ENCODE data around the gene RNF39. TPM values are rescaled to one million over a fixed set of nuclear protein-coding genes. Genes with fewer than 3 reads are reported as not detected.
"Not testable (repeated sequence)": the region's sequence is repeated elsewhere in the genome, so short reads cannot be mapped to it uniquely, and the experiment has no call there.

RNF39 gene
- total RNA-seq, 4 donors from 2014 or later, result not detected

DNA sequence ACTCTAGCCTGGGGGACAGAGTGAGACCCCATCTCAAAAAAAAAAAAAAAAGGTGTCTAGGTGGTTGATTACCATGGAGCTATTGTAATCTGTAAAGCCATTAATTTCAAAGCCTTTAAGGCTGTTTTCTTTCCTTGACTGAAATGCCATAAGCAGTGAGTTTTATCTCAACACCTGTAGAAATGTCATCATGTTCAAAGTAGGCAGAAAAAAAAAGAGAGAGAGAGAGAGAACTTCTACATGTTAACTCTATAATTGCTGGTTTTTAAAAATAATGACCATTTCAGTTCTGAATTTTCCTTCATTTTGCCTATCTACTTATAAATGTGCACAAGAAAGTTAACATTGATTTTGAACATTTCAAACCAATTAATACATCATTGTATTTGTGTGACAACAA is 44.2 kb downstream of the RNF39 start:
- H3K27ac ChIP-seq, result no peak overlapping the region
- peaks cover 0 to 4% of the 10 kb centered on the region in 2 donors for H3K36me3 ChIP-seq
- no peak for TF ChIP-seq POLR2A (IDR thresholded peaks at IDR 0.05)
- TF ChIP-seq, protein P1, sequence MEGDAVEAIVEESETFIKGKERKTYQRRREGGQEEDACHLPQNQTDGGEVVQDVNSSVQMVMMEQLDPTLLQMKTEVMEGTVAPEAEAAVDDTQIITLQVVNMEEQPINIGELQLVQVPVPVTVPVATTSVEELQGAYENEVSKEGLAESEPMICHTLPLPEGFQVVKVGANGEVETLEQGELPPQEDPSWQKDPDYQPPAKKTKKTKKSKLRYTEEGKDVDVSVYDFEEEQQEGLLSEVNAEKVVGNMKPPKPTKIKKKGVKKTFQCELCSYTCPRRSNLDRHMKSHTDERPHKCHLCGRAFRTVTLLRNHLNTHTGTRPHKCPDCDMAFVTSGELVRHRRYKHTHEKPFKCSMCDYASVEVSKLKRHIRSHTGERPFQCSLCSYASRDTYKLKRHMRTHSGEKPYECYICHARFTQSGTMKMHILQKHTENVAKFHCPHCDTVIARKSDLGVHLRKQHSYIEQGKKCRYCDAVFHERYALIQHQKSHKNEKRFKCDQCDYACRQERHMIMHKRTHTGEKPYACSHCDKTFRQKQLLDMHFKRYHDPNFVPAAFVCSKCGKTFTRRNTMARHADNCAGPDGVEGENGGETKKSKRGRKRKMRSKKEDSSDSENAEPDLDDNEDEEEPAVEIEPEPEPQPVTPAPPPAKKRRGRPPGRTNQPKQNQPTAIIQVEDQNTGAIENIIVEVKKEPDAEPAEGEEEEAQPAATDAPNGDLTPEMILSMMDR (IDR thresholded peaks at IDR 0.05 in 4 of 5, conservative IDR thresholded peaks at IDR 0.05 in 1 of 5), result no peak
- no peak overlapping the region for H3K4me3 ChIP-seq
- intact Hi-C loops (cut with DNase I; ENCODE audit: low total_unique reads) (no loop called here), in situ Hi-C loops (cut with MboI; ENCODE audit: low sequenced_read_pairs in 4 of 4) (no loop called here)
- H3K4me1 ChIP-seq, result no peaks in the 10 kb centered on the region
- H3K27me3 ChIP-seq, result no peaks in the 10 kb centered on the region
- no peaks in the 10 kb centered on the region for H3K9me3 ChIP-seq
- ATAC-seq (no peak), DNase-seq (no peak)

DNA sequence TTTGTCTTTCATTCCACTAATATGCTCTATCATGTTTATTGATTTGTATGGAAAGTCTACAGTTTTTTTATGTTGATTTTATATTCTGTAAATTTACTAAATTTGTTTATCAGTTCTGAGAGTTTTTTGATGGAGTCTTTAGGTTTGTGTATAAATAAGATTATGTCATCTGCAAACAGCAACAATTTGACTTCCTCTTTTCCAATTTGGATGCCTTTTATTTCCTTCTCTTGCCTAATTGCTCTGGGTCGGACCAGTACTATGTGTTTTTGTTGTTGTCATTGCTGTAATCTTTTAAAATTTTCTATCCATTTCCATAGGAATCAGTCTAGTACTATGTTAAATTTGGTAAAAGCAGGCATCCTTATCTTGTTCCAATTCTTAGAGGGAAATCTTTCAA is 46.0 kb downstream of the RNF39 start:
- ATAC-seq, result no peak
- no peak overlapping the region for H3K4me3 ChIP-seq
- intact Hi-C loops (cut with DNase I; ENCODE audit: low total_unique reads), result no loop called here
- no peak for DNase-seq
- no peaks in the 10 kb centered on the region for H3K4me1 ChIP-seq
- in situ Hi-C loops (cut with MboI; ENCODE audit: low sequenced_read_pairs in 4 of 4), result no loop called here
- peaks cover 0 to 4% of the 10 kb centered on the region in 2 donors for H3K36me3 ChIP-seq
- H3K27me3 ChIP-seq, result no peaks in the 10 kb centered on the region
- TF ChIP-seq, protein P1 (IDR thresholded peaks at IDR 0.05 in 4 of 5, conservative IDR thresholded peaks at IDR 0.05 in 1 of 5), result no peak
- TF ChIP-seq POLR2A (IDR thresholded peaks at IDR 0.05), result no peak
- H3K9me3 ChIP-seq, result no peaks in the 10 kb centered on the region
- H3K27ac ChIP-seq, result no peak overlapping the region

DNA sequence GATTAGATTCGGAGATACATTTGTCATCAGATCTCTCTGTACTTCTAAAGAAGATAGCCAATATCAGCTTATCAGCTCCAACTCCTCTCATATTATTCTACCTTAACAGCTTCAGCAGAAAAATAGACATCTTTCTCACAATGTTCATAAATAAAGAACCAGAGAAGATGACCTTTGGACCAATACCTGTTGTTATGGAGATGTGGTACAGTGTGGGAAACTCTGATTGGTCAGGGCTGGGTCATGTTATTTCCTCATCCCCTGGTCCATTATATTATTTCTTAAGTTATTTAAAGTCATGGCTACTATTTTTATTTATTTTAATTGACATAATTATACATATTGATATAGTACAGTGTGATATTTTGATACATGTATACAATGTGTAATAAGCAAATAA is 50.4 kb downstream of the RNF39 start:
- no peak overlapping the region for H3K27ac ChIP-seq
- no peaks in the 10 kb centered on the region for H3K9me3 ChIP-seq
- in situ Hi-C loops (cut with MboI; ENCODE audit: low sequenced_read_pairs in 4 of 4), result no loop called here
- no peak for TF ChIP-seq POLR2A (IDR thresholded peaks at IDR 0.05)
- TF ChIP-seq, protein P1 (IDR thresholded peaks at IDR 0.05 in 4 of 5, conservative IDR thresholded peaks at IDR 0.05 in 1 of 5), result no peak
- H3K27me3 ChIP-seq, result no peaks in the 10 kb centered on the region
- no peaks in the 10 kb centered on the region for H3K4me1 ChIP-seq
- intact Hi-C loops (cut with DNase I; ENCODE audit: low total_unique reads), result no loop called here
- no peaks in the 10 kb centered on the region for H3K36me3 ChIP-seq
- no peak overlapping the region for H3K4me3 ChIP-seq
- no peak for DNase-seq
- no peak for ATAC-seq

DNA sequence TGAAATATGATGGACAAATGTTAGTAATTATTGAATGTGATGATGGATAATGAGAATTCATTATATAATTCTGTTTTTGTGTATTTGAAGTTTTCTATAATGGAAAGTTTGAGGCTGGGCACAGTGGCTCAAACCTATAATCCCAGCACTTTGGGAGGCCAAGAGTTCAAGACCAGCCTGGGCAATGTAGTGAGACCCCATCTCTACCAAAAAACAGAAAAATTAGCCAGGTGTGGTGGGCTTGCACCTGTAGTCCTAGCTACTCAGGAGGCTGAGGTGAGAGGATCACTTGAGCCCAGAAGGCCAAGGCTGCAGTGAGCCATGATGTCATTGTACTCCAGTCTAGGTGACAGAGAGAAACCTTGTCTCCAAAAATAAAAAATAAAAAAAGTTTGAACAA is 52.9 kb downstream of the RNF39 start:
- peaks cover 0 to 11% of the 10 kb centered on the region in 2 donors for H3K36me3 ChIP-seq
- DNase-seq; intact Hi-C loops (cut with DNase I; ENCODE audit: low total_unique reads); H3K27ac ChIP-seq; H3K4me1 ChIP-seq; H3K4me3 ChIP-seq; ATAC-seq; H3K9me3 ChIP-seq; in situ Hi-C loops (cut with MboI; ENCODE audit: low sequenced_read_pairs in 4 of 4); H3K27me3 ChIP-seq: not testable (repeated sequence)

DNA sequence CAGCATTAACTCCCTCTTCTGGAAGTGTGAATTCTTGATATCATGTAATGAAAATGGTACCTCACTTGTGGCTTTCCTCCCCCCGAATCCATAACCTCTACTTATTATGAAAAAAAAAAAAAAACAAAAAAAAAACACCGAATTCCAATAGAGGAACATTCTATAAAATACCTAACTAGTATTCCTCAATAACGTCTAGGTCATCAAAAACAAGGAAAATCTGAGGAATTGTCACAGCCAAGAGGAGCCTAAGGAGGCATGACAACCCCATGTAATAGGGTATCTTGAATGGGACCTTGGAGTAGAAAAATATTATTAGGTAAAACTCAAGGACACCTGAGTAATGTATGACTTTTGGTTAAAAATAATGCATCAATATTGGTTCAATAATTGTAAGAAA is 53.4 kb downstream of the RNF39 start:
- TF ChIP-seq POLR2A (IDR thresholded peaks at IDR 0.05), result no peak
- TF ChIP-seq, protein P1 (IDR thresholded peaks at IDR 0.05 in 4 of 5, conservative IDR thresholded peaks at IDR 0.05 in 1 of 5), result no peak
- Histone ChIP-seq H3K4me1 (no peaks in the 10 kb centered on the region), H3K27ac (no peak overlapping the region), H3K4me3 (no peak overlapping the region), H3K36me3 (peaks cover 0 to 11% of the 10 kb centered on the region in 2 donors), H3K27me3 (no peaks in the 10 kb centered on the region), H3K9me3 (no peaks in the 10 kb centered on the region)
- DNase-seq (no peak), ATAC-seq (no peak)
- in situ Hi-C loops (cut with MboI; ENCODE audit: low sequenced_read_pairs in 4 of 4), result no loop called here
- intact Hi-C loops (cut with DNase I; ENCODE audit: low total_unique reads), result no loop called here
